GM18868 (cell line): ENCODE measurements around the gene SLC8A1.
A peak's percentile ranks its signal among the peaks of the same experiment; 100 is the strongest.

Experiments used
- ATAC-seq: cut with Tn5 transposase; IDR thresholded peaks from one replicate; pipeline ENCODE4 v1.9.1; 2021; ENCODE audit warnings: mild to moderate bottlenecking, moderate library complexity; ENCODE audit not compliant: unreplicated experiment

SLC8A1 gene

DNA sequence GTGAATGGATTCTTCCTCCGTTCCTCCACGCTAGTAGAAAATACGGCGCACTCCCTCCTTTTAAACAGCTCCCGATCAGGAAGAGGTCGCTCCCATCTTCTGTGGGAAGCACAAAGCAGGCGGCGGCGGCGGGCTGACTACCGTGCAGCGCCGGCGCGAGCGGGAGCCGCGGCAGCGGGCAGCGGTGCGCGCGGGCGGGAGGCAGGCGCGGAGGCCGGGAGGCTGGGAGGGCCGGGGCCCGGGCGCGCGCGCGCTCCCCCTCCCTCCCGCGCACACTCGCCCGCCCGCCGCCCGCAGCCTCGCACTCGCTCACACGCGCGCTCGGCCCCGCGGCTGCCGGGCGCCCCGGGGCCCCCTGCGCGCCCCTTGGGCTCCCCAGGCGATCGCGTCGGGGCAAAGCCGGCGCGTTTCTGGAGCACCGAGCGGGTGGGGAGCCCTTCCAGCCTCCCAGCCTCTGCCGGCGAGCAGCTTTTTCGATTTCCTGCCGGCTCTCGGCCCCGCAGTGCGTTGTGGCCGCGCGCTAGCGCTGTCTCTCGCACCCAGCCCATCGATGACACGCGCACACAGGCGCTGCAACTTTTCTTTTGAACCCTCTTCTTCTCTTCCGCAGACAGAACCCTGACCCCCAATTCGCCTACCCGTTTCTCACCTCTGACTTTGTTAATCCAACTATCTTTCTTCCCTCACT, at the start of gene SLC8A1:
Gene SLC8A1 (minus strand): TSS at position 173 of the 688 bp plus-strand sequence.
- ATAC-seq, result no peak

DNA sequence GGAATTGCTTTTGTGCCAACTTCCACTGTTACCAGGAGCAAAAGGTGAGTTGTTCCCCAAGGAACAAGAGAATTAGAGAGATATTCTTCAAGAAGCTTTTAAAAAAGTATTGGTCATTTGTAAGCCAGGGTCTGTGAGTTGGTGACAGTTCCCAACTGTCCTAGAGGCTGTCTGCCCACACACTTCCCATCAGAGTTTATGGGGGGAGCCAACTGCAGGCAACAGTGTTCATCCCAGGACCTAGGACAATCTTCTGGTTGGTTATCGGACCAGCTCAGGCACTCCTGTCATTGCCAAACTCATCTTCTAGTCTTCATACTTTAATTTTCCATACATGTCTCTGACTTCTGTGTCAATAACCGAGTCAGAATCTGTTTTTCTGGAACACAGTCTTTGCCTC, 47.5 kb upstream of the SLC8A1 start:
- ATAC-seq, result no peak

DNA sequence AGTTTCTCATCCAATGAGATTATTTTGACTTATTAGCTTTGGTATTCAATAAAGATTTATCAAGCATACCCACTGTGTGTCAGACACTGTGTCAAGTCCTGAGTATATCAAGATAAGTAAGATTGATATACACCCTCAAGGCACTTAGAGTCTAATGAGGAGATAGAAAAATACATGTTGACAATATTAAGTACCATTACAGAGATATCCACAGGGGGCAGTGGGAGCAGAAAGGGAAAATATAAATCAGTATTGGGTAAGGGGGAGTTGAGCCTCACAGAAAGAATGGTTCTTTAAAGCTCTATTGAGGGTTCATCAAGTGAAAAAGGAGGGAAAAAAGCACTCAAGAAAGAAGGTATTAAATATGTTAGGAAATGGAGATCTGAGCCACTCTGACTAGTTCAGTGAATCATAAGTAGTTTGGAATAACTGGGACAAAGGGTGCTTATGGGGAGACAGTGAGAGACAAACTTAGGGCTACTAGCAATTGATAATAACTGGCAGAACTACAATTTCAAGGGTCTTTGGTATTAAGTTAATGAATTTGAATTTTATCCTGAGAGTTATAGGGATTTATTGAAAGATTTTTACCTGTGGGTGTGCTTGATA, 45.5 kb upstream of the SLC8A1 start:
- no peak for ATAC-seq

DNA sequence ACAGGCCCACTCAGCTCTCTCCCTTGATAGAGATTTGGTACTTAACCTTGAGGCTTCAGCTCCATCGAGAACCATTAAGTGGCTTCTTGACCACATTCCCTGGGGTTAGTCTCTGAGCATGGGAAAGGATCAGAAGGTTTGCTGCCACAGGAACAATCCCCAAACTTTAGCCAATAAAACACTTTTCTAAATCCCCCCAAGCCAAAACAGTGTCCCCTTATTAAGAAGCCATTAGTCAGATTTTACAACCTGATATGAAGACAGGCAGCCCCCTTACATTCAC, 37.7 kb upstream of the SLC8A1 start:
- ATAC-seq, result no peak

DNA sequence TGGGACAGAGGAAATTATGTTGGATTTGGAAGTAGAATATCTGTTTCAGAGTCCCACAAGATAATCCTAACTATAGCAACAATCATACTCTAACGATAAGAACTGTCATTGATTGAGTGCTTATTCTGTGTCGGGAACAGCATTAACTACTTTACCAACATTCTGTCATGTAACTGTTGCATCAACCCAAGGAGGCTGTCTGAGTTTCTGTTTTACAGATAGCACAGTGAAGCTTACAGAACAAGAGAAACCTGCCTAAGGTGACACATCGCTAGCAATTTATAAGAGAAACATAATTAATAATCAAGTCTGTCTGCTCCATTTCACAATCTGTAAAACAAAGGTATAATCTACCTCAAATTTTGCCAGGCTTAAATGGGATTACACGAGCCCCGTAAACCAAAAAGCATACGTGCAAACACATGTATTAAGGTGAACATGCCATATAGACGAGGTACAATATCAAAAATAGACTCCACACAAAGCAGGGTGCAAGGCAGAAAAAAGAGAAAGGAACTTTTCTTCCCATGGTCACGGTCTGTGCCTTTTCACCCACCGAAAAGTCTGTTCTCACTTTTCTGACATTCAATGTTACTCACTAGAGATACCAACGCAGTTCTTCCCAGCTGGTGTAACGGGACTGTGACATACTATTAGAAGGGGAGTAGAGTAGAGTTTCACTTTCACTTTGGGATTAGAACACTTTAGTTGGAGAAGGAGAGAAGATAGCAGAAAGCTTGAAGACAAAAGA, 37.2 kb upstream of the SLC8A1 start:
- ATAC-seq, result peak; percentile 51

DNA sequence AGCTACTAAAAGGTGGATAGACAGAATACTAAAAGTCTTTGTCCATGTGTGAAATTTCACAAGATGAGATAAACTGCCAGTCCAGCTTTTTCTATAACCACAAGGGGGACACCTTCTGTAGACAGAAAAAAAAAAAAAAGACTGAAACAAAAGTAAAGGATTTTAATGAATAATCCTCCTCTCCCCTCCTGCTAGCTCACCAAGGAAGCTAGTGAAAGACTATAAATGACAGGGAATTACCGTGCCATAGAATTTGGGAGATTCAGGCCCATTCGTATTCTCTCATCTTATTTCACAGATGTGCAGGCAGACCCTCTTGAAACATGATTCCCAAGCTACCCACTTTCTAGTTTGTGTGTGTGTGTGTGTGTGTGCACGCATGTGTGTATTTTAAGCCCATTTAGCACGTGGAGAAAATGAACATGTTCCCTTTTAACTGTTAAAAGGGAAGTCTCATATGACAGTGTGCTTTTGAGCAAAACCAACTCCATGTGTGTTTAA, 36.3 kb upstream of the SLC8A1 start:
- ATAC-seq, result no peak

DNA sequence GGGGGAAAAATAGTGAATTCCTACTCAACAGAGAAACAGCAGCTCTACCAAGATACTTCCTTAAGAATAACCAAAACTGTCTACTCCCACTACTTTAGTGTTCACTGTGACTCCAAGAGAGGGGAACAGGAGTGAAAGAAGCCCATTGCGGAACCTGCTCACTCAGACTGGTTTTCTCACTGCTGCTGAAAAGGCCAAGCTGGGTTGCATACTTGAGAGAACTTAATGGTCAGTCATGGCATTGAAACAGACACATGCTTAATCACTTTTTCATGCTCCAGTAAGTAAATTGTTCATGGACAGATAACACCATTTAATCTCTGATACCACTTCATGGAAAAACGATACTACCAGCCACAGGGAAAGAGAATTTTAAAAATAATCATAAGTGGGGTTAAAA, 35.7 kb upstream of the SLC8A1 start:
- no peak for ATAC-seq

DNA sequence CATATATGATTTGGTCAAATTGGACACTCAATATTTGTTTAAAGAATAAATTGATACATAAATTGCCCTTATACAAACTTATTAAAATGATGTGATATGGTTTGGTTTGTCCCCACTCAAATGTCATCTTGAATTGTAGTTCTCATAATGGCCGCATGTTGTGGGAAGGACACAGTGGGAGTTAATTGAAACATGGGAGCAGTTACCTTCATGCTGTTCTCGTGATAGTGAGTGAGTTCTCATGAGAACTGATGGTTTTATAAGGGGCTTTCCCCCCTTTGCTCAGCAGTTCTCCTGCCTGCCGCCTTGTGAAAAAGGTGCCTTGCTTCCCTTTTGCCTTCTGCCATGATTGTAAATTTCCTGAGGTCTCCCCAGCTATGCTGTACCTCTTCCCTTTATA, 34.0 kb upstream of the SLC8A1 start:
- ATAC-seq, result no peak

DNA sequence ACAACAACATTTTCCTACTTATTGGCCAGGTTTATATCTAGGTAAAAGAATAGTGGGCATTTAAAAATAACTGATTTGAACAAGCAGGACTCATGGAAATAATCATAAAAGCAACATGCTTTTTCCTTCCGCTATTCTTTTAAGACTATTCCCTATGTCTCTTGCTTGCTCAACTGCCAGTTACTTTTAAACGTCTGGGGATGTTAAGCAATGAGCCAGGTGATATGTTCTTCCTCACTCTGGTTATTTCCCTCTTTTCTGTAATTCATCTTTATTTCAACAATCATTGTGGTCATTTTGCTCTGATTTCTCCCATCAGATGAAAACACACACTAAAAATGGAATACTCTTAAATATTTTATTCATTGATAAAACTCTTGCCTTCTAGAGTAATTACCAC, 33.4 kb upstream of the SLC8A1 start:
- ATAC-seq, result no peak

DNA sequence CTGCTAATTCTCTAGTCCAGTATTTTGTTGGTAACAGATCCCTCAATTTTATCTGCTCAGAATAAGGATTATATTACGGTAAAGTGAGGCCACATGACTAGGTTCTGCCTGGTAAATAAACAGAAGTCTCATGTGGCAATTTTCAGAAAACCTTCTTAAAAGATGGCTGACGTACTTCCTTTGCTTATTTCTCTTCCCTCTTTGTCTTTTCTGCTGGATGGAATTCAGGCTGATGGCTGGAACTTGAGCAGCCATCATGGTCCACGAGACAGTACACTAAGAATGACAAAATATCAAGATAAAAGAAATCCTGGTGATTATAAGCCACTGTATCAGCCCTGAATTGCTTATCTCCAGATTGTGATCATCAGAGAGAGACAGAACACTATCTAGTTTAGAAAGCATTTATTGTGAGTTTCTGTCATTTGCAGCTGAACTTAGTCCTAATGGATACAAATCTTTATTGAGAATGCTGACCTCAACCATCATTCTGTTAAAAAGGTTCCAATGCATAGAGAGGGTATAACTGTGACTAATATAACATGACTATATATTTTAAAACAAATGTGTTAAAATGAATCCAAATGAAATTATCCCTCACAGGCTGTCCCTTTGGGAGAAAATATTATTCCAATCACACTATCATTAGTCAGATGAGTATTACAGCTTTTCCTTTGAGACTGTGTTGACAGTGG, 31.8 kb upstream of the SLC8A1 start:
- no peak for ATAC-seq

DNA sequence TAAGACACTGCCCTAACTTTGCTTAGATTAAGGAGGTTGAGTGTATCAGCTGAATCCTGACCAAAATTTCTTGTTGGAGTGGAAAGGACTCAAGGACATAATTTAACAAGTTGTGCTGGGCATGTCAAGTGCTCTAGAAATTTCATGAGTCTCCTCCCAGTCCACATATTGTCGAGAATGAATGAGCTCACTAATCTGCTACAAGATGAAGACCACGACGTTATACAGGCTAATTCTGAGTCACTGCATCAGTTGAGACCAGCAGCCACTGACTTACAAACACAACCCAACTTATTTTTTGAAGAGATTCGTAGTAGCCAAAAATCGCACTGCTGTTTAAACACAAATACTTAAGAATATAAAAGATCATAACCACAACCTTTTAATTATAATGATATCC, 28.7 kb upstream of the SLC8A1 start:
- ATAC-seq, result no peak

DNA sequence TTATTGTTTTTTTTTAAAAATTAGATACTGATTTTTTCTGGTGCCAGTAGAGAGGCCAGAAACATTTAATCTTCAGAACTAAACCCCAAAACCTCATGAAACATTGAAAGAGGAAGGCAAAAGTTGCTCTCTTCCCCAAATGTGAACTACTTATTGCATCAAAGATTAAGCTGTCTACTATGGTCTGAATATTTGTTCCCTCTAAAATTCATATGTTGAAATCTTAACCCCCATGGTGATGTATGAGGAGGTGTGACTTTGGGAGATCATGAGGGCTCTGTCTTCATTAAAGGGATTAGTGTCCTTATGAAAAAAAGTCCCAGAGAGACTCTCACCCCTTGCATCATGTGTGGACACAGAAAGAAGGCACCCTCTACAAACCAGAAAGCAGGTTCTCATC, 28.2 kb upstream of the SLC8A1 start:
- ATAC-seq, result no peak

DNA sequence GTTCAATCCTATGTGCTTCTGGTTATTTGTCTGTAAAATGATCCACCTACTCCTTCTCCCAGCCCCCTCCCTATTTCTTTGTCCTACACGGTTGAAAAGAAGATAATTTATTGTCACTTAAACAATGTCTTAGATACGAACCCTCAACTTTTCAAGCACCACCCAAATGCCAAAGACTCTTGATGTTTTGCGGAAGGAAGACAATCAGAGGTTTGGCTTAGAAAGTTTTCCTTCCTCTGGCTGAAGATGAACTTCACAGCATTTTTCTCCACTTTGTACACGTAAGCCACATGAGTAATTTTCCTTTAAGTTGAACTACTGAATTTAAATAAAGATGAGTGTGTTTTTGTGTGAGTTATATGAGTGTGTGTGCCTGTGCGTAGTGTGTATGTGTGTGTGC, 25.5 kb upstream of the SLC8A1 start:
- no peak for ATAC-seq

DNA sequence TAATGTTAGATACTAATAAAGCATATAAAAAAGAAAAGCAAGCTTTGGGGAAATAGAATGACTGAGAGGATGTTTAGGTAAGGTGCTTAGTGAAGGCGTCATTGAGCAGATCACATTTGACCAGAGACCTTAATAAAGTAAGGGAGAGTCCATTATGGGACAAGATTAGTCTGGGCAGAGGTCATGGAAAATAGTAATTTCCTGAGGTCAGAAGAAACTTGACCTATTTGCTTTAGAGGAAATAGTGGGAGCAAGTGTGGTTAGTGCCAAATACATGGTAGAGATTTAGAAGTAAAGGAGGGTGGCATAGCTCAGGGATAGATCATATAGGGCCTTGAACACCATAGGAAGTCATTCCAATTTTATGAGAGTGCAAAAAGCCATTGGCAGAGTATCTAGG, 24.5 kb upstream of the SLC8A1 start:
- ATAC-seq, result no peak

DNA sequence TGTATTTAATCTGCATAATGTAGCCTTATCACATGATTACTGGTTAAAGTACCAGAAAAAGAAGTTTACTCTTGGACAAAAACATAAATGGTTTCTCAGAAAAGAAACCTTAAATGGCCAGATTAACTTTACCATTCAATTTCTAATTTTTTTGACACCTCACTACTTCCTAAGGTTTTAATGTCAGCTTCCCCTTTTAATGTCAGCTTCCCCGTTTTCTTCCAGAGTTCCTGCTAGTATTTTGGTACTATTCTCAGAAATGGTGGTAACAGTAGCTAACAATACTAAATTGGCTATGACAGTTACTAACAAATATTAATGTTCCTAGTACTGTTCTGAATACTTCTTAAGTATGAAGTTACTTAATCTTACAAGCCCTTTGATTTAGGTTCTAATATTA, 22.4 kb upstream of the SLC8A1 start:
- ATAC-seq, result no peak

DNA sequence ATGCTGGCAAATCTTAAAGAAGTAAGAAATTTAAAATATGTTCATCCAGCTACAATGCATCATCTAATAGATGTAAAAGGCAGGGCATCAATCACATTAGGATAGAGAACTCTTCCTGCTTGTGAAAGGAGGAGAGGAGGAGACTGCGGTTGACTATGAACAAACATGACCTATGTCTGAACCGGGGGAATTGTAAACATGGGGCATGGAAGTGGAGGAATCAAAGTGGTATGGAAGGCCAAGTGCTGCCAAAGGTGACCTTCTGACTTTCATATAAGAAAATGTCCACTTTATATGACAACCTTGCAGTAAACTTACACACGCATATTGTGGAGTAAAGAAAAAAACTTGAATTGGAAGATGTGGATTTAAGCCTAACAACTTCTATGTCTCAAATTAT, 20.0 kb upstream of the SLC8A1 start:
- no peak for ATAC-seq

DNA sequence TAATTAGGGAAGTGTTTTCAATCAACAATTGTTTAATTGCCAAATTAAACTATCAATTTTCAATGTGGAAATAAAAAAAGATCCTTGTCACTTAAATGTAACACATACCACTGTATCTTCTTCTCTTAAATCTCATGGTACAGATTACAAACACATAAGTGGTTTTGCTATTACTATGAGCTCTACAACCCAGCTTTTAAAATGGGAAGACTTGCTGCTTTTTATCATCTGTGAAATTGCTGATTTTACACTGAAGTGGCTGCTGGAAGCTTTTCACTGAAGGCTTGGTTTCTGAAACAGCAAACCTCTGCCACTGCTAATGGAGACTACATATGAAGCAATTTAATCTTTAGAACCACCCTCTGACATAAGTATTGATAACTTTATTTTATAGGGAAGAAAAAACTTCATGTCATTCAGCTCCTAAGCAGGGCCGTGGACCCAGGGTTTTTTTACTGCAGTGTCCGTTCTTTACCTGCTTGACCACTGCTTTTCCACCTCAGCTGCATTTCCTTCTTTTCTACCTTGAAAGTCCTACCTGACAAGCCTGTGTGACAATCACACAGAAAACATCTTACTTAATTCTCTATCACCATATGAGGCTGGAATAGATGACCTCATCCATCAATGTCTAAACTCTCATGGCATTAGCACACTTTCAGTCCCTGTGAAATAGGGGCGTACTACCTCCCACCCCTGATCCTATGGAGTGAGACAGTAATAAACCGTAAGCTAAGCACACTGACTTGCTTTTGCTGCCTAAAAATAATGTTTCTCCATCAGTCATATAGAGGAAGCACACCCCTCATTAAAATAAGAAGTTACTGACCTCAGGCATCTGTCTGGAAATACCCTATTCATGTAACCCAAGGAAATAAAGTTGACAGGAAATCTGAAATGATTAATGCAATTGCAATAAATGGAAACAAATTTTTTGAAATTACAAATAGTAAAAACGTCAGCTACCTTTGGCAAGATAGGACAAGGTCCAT, 19.2 kb upstream of the SLC8A1 start:
- no peak for ATAC-seq

DNA sequence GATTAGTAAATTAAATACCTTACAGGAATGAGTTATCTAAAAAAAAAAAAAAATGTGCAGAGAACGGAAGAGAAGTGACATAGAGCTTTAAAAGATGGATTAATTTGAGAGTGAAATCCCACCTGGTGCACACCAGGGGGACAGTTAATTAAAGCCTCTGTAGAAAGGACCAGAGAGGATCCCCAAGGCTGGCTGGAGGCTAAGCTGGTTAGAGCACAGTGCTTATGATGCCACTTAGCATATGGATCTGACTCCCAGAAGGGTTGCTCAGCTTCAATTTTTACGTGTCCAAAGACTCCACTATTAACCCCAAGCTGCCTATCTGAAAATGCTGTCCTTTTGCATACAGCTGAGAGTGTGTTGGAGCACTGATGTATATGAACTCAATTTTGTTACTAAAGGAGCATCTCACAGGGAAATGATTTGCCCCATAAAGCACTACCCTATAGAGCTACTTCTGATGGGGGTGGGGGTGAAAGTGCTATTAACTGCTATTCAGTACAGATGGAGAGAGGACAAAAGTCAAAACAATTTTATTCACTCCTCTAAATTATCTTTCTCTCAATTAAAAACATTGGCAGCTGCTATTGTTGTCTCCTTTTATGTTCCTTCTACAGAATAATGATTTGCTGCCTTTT, 15.2 kb upstream of the SLC8A1 start:
- no peak for ATAC-seq

DNA sequence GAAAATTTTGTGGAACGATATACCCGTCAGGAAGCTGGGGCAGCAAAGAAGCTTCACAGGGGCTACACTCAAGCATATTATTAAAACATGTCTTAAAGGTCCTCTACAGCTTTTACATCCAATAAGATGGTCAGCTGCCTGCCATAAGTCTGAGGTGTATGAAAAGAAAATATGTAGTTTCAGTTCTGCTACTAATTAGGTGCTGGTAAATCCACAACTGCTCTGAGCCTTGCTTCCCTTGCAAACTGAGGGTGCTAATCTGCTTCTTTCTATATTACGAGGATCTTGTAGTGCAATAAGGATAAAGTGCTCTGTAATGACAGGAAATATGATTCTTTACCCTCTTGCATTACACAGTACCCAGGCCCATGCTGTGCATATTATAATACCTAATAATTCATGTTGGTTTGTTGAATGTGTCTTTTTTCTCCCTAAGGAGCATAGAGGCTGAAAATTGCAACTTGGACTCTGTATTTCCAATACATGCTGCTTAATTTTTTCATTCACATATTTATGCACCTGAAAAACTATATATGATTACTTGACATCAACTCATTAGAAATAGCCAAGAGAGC, 14.5 kb upstream of the SLC8A1 start:
- no peak for ATAC-seq

DNA sequence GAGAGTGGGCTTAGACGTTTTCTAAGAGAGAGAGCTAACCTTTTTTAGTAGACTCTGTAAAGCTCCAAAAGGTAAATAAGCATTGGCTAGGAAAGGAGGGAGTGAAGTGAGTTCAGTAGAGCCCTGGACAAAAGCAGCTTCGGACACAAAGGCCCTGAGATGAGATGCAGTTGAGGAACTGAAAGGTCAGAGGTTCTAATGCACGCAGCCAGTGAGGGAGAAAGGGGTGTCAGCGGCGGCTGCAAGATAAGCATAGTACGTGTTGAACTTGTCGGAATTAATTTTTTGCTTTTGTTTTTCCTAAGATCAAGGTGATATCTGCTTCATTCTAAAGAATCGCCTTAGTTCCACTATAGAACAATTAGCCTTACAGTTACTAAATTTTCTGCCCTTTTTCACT, 11.2 kb upstream of the SLC8A1 start:
- ATAC-seq, result no peak
